ENCODE results near the gene TSPAN17.
"Not testable (repeated sequence)": the region's sequence is repeated elsewhere in the genome, so short reads cannot be mapped to it uniquely, and the experiment has no call there.

Gene TSPAN17, protein sequence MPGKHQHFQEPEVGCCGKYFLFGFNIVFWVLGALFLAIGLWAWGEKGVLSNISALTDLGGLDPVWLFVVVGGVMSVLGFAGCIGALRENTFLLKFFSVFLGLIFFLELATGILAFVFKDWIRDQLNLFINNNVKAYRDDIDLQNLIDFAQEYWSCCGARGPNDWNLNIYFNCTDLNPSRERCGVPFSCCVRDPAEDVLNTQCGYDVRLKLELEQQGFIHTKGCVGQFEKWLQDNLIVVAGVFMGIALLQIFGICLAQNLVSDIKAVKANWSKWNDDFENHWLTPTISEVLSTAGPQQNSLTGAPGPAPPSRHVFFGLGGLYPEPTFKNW

DNA sequence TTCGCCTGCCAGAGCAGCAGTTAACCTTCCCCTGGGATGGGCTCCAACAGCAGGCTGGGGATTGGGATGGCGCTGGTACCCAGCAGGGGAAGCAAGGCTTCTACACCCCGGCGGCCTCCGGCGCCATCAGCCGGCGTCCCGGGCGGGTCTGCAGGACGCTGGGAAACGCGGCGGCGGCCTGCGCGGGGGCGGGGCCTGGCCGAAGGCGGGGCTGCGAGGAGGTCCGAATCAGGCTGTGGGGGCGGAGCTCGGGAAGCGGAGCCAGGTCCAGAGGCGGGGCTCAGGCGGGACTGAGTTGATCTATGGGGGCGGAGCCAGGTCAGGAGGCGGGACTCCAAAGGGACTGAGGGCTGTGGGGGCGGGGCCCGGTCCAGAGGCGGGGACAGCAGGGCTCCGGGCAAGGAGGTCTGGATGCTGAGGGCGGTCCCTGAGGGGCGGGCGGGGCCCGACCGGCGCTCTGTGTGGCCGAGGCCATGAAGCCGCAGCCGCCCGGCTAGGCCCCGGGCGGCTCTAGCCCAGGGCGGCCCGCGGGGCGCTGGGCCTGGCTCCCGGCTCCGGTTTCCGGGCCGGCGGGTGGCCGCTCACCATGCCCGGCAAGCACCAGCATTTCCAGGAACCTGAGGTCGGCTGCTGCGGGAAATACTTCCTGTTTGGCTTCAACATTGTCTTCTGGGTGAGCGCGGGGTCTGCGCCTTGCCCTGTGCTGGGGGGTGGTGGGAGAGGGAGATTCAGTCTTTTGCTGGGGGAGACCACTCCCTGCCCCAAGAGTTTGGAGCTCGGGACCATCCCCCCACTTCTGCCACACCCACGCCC, at the start of gene TSPAN17:
Gene TSPAN17, plus strand, starts transcription at position 455 of the 813 bp plus-strand sequence. Its CDS starts 132 bp downstream, at position 587.
- peak; percentile 98 for DNase-seq (ENCODE audit: low read depth)

DNA sequence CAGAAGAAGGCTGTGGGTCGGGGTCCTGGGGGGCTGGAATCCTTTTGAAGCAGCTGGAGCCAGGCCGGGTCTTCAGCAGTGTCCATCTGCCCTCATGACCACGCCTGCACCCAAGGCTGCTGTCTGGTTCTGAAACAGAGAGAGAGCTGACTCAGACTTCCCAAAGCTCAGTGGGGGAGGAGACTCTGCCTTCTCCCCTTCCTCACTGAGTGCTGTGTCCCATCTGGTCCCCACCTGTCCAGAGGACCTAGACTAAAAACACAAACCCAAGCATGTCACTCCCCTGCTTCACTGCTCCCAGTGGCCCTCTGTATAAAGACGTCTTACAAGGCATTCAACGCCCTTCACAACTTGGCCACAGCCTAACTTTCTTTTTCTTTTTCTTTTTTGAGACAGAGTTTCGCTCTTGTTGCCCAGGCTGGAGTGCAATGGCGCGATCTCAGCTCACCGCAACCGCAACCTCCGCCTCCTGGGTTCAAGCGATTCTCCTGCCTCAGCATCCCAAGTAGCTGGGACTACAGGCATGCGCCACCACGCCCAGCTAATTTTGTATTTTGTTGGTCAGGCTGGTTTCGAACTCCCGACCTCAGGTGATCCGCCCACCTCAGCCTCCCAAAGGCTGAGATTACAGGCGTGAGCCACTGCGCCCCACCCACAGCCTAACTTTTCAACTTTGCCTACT, 47.4 kb upstream of the TSPAN17 start:
- DNase-seq (ENCODE audit: low read depth): not testable (repeated sequence)

DNA sequence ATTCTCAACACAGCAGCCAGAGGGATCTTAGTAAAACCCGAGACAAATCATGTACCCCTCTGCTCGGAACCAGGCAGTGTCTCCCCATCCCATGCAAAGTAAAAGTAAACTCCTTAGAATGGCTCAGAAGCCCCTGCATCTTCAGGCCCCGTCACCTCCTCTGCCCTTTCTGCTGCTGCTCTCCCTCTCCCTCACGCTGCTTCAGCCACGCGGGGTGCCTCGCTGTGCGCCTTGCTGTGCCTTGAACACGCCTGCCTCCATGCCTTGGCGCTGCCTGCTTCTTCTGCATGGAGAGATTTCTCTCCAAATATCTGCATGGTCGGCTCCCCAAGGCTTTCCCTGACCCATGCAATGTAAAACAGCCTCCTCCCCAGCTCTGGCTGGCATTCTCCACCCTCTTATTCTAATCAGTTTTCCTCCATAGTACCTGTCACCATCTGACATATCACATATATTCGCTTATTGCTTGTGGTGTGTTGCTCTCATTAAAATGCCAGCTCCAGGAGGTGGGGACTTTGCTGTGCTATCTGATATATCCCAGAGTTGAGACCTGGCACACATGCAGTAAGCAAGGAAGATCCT, 45.3 kb upstream of the TSPAN17 start:
- no peak for DNase-seq (ENCODE audit: low read depth)

DNA sequence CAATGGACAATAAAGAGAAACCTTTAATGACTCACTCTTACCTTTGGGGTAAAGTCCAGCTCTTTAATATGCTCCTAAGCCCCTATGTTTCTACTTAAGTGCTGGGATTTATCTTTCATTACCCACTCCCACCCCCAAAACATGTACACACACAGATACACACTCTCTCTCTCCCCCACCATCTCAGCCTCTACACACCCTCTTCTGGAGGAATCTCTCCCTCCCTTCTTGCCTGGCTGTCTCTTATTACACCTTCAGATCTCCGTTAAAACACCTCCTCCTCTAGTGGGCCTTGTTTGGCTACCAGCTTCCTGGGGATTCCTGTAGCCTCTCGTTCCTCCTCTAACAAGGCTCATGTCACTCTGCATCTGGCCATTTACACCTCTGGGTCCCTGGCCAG, 44.2 kb upstream of the TSPAN17 start:
- no peak for DNase-seq (ENCODE audit: low read depth)

DNA sequence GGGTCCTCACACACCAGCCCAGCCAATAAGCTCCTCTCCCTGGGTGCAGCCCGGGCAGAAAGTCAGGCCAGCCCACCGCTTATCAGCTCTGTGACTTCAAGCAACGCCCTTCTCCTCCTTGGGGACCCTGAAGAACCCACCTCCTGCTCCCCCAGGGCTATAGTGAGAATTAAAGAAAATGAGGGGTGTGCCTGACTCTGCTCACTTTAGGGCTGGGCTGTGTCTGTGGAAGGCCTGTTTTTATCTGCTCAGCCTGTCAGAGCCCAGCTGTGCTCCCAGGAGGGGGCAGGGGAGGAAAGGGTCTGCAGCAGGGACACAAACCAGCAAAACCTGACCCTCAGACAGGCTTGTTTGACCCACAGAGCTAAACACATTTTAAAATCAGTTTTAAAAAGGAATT, 41.3 kb upstream of the TSPAN17 start:
- DNase-seq (ENCODE audit: low read depth): no peak

DNA sequence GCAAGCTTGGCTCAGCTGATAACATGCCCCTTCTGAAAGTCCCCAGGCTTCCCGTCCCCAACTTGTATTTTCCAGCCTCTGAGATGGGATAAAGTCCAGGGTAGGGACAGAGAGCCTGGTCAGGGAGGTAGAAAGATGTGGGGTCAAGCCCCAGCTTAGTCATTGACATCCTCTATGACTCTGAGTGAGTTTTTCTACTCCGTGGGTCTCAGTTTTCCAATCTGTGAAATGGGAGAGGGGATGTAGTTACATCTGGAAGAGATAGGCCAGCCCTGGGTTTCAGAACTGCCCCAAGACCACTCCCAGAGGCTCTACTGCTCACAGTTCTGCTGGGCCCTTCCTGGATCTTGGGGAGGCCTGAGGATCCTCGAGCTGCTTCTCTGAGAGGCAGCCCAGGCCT, 40.4 kb upstream of the TSPAN17 start:
- no peak for DNase-seq (ENCODE audit: low read depth)

DNA sequence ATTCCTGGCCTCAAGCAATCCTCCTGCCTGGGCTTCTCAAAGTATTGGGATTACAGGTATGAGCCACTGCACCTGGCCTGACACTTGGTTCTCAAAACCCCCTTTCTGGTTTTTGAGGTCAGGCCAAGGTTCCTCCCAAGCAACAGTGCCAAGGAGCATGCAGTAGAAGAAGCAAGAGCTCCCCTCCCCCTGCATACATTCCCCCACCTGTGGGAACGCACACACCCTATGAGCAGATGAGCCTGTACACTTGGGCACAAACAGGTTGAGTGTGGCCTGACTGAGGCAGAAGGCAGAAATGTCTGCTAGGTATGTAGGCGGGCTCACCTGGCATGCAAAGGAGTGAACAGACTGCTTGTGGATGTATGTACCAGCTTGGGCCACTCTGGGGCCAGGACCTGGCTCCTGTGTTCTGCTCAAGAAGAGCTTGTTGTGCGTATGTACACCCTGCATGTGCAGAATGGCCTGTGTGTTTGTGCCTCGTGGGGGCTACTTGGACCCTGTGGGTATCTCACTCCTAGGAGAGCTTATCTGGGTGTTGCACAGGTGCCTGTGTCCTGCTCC, 39.1 kb upstream of the TSPAN17 start:
- no peak for DNase-seq (ENCODE audit: low read depth)

- DNase-seq (ENCODE audit: low read depth): no peak
Observed at GRCh38 chr5:176608937-176609723, 38.2 kb upstream of the TSPAN17 start.

DNA sequence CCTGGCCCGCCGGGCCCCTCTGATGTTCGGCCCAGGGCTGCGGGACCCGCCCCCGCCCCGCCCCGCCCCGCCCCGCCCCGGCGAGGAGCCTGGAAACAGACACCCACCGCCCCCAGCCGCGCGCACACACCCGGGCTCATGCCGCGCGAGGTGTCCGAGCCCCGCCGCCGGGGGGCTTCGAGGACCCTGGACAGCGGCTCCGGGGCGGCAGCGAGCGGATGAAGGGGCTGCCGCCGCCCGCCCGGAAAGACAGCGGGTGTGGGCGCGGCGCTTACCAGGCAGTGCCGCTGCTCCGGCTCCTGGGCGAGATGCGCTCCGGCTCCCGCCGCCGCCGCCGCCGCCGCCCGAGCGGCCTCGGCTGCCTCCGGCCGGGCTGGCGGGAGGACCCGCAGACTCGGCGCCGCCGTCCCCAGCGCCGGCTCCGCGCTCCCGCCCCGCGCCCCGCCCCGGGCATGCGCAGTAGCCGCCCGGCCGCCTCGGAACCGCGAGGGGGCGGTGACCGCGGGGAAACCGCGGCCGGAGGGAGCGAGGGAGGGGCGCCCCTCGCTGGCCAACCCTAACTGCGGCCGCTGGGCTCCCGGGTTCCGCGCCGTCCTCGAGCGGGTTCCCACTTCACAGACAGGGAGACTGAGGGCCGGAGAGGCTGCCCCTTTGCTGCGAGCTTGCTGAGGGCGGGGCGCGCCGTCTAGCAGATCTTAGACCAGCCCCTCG, 37.4 kb upstream of the TSPAN17 start, which contains the start of gene GPRIN1:
Gene GPRIN1, minus strand, starts transcription at position 433 of the 711 bp plus-strand sequence. CDS start 10,322 bp downstream, outside the sequence.
- no peak for DNase-seq (ENCODE audit: low read depth)

DNA sequence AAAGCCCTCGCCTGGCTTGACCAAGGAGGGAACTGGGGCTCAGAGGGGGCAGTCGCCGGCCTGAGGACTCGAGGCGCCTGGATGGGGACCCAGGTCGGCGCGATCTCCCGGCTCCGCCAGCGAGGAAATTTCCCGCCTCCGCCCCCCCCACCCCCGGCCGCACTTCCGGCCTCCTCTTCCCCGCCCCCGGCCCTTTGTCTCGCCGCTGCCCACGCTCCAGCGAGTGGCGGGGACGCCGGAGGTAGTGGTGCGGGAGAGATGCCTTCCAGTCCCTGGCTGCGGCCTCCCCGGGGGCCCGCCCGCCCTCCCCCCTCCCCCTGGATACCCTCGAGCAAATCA, 36.9 kb upstream of the TSPAN17 start:
- DNase-seq (ENCODE audit: low read depth): no peak

- DNase-seq (ENCODE audit: low read depth): no peak
Observed at GRCh38 chr5:176611435-176611834, 35.8 kb upstream of the TSPAN17 start.

DNA sequence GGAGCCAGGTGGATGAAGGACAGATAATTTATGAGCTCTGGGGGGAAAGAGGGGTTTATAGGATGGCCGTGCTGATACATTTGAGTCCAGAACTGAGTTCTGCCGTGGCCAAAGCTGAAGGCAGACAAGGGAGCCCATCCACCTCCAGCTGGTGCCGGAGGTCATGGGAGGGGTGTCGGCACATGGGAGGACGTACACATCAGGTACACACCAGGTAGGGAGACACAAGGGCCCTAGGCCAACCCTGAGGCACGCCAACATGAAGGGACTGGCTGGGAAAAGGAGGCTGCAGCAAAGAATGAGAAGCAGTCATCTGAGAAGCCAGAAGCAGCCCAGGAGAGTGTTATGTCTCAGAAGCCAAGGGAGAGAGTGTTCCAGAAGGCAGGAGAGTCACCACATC, 35.3 kb upstream of the TSPAN17 start:
- DNase-seq (ENCODE audit: low read depth): no peak

DNA sequence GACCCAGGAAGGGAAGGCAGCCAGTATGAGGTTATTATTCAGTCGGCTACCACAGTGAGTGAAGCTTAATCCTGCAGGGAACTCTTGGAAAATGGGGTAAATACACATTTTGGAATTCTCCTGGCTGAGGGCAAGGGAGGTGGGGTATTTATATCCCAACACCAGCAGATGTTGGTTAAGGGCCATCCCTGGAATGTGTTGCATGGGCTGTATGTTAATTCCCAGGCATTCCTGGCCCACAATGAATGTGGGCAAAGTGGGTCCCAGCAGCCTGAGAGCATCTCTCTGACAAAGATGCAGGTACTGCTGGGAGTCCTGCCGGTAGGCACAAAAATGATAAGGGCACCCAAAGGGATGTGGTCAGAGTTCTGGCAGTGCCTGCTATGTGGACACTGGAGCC, 34.4 kb upstream of the TSPAN17 start:
- DNase-seq (ENCODE audit: low read depth): no peak

- no peak for DNase-seq (ENCODE audit: low read depth)
Observed at GRCh38 chr5:176614805-176615478, 32.3 kb upstream of the TSPAN17 start.

DNA sequence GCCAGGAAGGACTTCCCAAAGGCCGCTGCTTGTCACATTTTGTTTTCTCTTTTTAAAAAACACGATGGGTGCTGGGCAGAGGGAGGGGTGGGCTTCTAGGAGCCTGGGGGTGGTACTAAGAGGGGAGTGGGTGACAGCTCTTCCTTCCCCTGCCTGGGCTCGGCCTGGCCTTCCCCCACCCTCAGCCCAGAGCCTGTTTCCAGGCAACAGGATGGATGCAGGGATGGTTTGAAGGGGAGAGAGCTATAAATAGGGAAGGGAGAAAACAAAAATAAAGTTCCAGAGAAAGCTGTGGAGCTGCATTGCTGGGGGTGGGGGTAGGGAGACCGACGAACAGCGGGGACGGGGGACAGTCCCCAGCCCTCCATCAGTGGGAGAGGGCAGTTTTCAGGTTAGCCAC, 30.8 kb upstream of the TSPAN17 start:
- no peak for DNase-seq (ENCODE audit: low read depth)

GRCh38 chr5:176618783-176619182, 28.5 kb upstream of the TSPAN17 start:
- no peak for DNase-seq (ENCODE audit: low read depth)

DNA sequence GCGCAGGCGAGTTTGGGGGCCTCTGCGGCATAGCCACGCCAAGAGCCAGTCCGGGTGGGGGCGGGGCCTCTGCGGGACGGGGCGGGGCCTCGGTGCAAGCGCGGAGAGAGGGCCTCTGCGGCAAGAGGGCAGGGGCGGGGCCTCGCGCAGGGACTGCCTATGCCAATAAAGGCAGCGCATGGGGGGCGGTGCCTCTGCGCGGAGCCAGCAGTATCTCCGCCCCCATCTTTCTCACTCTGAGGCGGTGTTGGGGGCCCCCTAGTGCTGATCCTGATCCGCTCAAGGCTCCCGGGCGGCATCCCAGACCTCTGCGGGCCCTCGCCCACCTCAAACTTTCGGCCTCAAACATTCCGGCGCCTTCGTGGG, 28.1 kb upstream of the TSPAN17 start:
- DNase-seq (ENCODE audit: low read depth): peak; percentile 44

GRCh38 chr5:176619569-176620332, 27.5 kb upstream of the TSPAN17 start:
- no peak for DNase-seq (ENCODE audit: low read depth)

DNA sequence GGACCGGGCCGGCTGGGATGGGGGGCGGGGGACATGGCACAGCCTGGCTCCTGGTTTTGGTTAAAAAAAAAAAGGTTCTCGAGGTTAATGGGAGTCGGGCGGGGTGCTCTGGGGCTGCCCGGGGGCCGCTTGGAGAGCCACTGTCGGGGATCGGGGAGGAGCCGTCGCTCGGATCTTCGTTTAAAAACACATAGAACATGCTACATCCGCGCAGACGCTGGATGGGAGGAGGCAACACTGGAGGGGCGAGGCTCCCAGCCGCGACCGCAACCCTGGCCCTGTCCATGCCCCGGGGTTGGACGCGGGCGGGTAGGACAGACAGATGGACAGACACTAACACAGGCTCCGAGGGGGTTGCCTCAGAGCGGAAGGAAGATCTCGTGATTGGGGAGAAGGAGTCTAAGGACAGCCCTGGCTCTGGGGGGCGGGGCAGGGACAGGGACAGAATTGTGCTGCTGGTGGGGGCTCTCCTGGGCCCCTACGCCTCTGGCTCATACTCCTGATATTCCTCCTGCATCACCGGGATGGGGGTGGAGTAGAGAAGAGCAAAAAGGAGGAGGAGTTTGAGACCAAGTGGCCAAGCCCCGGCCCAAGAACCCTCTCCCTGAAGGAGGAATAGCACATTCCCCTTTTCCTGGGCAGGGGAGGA, 26.8 kb upstream of the TSPAN17 start:
- no peak for DNase-seq (ENCODE audit: low read depth)

All from stimulated activated CD8-positive, alpha-beta memory T cell treated with anti-CD3 and anti-CD28 coated beads, Interleukin-15, amount 100 ng/mL, for 1 hour (primary cell).